ENCODE measurements around the gene NXPH1.

Gene NXPH1

GRCh38 chr7:8515640-8516185 lies 82.3 kb downstream of the NXPH1 start:
- POLR2A ChIA-PET: no interaction called here
- TF ChIP-seq LEF1 (IDR thresholded peaks at IDR 0.05; ENCODE audit: borderline replicate concordance) (no peak), ELF4 (IDR thresholded peaks at IDR 0.05) (no peak), NFRKB (IDR thresholded peaks at IDR 0.05) (no peak), SP1 (IDR thresholded peaks at IDR 0.05) (no peak), BHLHE40 (IDR thresholded peaks at IDR 0.05; ENCODE audit: borderline replicate concordance) (no peak), TARDBP (IDR thresholded peaks at IDR 0.05) (no peak), FOXA1 (IDR thresholded peaks at IDR 0.05) (no peak), FOXM1 (IDR thresholded peaks at IDR 0.05; ENCODE audit: borderline replicate concordance) (no peak), FOXK2 (IDR thresholded peaks at IDR 0.05) (no peak), SUZ12 (IDR thresholded peaks at IDR 0.05) (no peak), ZNF384 (IDR thresholded peaks at IDR 0.05) (no peak), ARNT (IDR thresholded peaks at IDR 0.05) (no peak), L3MBTL2 (conservative IDR thresholded peaks at IDR 0.05) (no peak), CTBP1 (IDR thresholded peaks at IDR 0.05; ENCODE audit: borderline replicate concordance) (no peak)
- TF ChIP-seq, protein P1, sequence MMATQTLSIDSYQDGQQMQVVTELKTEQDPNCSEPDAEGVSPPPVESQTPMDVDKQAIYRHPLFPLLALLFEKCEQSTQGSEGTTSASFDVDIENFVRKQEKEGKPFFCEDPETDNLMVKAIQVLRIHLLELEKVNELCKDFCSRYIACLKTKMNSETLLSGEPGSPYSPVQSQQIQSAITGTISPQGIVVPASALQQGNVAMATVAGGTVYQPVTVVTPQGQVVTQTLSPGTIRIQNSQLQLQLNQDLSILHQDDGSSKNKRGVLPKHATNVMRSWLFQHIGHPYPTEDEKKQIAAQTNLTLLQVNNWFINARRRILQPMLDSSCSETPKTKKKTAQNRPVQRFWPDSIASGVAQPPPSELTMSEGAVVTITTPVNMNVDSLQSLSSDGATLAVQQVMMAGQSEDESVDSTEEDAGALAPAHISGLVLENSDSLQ (IDR thresholded peaks at IDR 0.05): no peak
- CTCF ChIA-PET: no interaction called here
- no peak for DNase-seq (ENCODE audit: extremely low spot score)

DNA sequence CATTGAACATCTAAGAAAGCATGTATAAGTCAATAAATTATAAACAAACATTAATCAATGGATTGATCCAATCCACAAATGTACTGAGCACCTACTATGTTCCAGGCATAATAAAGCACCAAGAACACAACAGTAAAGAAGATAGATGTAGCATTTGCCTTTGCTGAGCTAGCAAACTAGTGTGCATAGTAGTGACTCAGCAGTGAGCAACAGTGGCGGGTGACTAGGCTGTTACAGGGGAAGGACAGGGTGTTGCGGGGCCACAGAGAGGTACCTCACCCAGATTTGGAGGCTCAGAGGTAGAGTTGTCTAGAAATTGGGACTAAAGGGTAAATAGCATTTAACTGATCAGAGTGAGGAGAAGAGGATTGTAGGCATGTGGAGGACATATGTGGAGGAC lies 83.6 kb downstream of the NXPH1 start:
- POLR2A ChIA-PET: no interaction called here
- CTCF ChIA-PET: no interaction called here
- DNase-seq (ENCODE audit: extremely low spot score): no peak
- TF ChIP-seq ELF4 (IDR thresholded peaks at IDR 0.05) (no peak), FOXA1 (IDR thresholded peaks at IDR 0.05) (no peak), LEF1 (IDR thresholded peaks at IDR 0.05; ENCODE audit: borderline replicate concordance) (no peak), SUZ12 (IDR thresholded peaks at IDR 0.05) (no peak), FOXM1 (IDR thresholded peaks at IDR 0.05; ENCODE audit: borderline replicate concordance) (no peak), L3MBTL2 (conservative IDR thresholded peaks at IDR 0.05) (no peak), CTBP1 (IDR thresholded peaks at IDR 0.05; ENCODE audit: borderline replicate concordance) (no peak), FOXK2 (IDR thresholded peaks at IDR 0.05) (no peak), NFRKB (IDR thresholded peaks at IDR 0.05) (no peak), BHLHE40 (IDR thresholded peaks at IDR 0.05; ENCODE audit: borderline replicate concordance) (no peak), ZNF384 (IDR thresholded peaks at IDR 0.05) (no peak), TARDBP (IDR thresholded peaks at IDR 0.05) (no peak), ARNT (IDR thresholded peaks at IDR 0.05) (no peak), SP1 (IDR thresholded peaks at IDR 0.05) (no peak), HDGF (IDR thresholded peaks at IDR 0.05; ENCODE audit: borderline replicate concordance) (no peak)
- TF ChIP-seq, protein P1 (IDR thresholded peaks at IDR 0.05): no peak

- POLR2A ChIA-PET: no interaction called here
- TF ChIP-seq FOXK2 (IDR thresholded peaks at IDR 0.05): no peak
- no peak for TF ChIP-seq ARNT (IDR thresholded peaks at IDR 0.05)
- TF ChIP-seq LEF1 (IDR thresholded peaks at IDR 0.05; ENCODE audit: borderline replicate concordance): no peak
- TF ChIP-seq ELF4 (IDR thresholded peaks at IDR 0.05): no peak
- no peak for TF ChIP-seq HDGF (IDR thresholded peaks at IDR 0.05; ENCODE audit: borderline replicate concordance)
- no peak for TF ChIP-seq TARDBP (IDR thresholded peaks at IDR 0.05)
- no peak for TF ChIP-seq FOXA1 (IDR thresholded peaks at IDR 0.05)
- no peak for TF ChIP-seq FOXM1 (IDR thresholded peaks at IDR 0.05; ENCODE audit: borderline replicate concordance)
- TF ChIP-seq CTBP1 (IDR thresholded peaks at IDR 0.05; ENCODE audit: borderline replicate concordance): no peak
- no peak for TF ChIP-seq SUZ12 (IDR thresholded peaks at IDR 0.05)
- no peak for TF ChIP-seq NFRKB (IDR thresholded peaks at IDR 0.05)
- TF ChIP-seq, protein P1 (IDR thresholded peaks at IDR 0.05): no peak
- TF ChIP-seq ZNF384 (IDR thresholded peaks at IDR 0.05): no peak
- TF ChIP-seq SP1 (IDR thresholded peaks at IDR 0.05): no peak
- no peak for TF ChIP-seq L3MBTL2 (conservative IDR thresholded peaks at IDR 0.05)
- TF ChIP-seq BHLHE40 (IDR thresholded peaks at IDR 0.05; ENCODE audit: borderline replicate concordance): no peak
- CTCF ChIA-PET: no interaction called here
- DNase-seq (ENCODE audit: extremely low spot score): no peak
Measured at GRCh38 chr7:8528311-8528710, 94.9 kb downstream of the NXPH1 start.

- DNase-seq (ENCODE audit: extremely low spot score): no peak
- no peak for TF ChIP-seq TARDBP (IDR thresholded peaks at IDR 0.05)
- TF ChIP-seq L3MBTL2 (conservative IDR thresholded peaks at IDR 0.05): no peak
- no peak for TF ChIP-seq CTBP1 (IDR thresholded peaks at IDR 0.05; ENCODE audit: borderline replicate concordance)
- no peak for TF ChIP-seq HDGF (IDR thresholded peaks at IDR 0.05; ENCODE audit: borderline replicate concordance)
- no peak for TF ChIP-seq FOXA1 (IDR thresholded peaks at IDR 0.05)
- no peak for TF ChIP-seq SP1 (IDR thresholded peaks at IDR 0.05)
- no peak for TF ChIP-seq LEF1 (IDR thresholded peaks at IDR 0.05; ENCODE audit: borderline replicate concordance)
- no peak for TF ChIP-seq ELF4 (IDR thresholded peaks at IDR 0.05)
- TF ChIP-seq FOXM1 (IDR thresholded peaks at IDR 0.05; ENCODE audit: borderline replicate concordance): no peak
- TF ChIP-seq NFRKB (IDR thresholded peaks at IDR 0.05): no peak
- ChIA-PET POLR2A (no interaction called here), CTCF (no interaction called here)
Measured at GRCh38 chr7:8531991-8532515, 98.6 kb downstream of the NXPH1 start.

DNA sequence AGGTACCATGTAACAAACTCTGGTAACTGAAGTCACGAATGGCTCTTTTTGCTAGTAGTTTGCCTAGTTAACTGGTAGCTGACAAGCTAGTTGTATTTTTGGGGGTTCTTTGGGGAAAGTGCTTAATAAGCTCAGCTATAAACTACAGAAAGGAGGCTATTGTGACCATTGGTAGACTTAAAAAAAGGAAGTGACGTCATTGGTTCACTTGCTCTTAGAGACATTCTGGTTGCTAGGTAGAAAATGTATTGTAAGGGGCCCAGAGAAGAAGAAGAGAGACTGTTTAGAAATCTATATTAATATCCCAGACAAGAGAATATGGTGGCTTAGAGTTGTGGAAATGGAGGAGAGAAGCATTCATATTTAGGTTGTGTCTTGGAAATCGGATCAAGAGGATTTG lies 103.0 kb downstream of the NXPH1 start:
- CTCF ChIA-PET: interaction anchor here (0.6 kb wide), 1 partner anchor 13 kb away, joined by 3 read pairs; no protein-coding TSS in a partner anchor
- POLR2A ChIA-PET: no interaction called here
- no peak for DNase-seq (ENCODE audit: extremely low spot score)
- TF ChIP-seq CTBP1 (IDR thresholded peaks at IDR 0.05; ENCODE audit: borderline replicate concordance) (no peak), FOXM1 (IDR thresholded peaks at IDR 0.05; ENCODE audit: borderline replicate concordance) (no peak), ARNT (IDR thresholded peaks at IDR 0.05) (no peak), FOXA1 (IDR thresholded peaks at IDR 0.05) (no peak)
- TF ChIP-seq, protein P1 (IDR thresholded peaks at IDR 0.05): no peak
